HEK293 (cell line): ENCODE measurements around the gene SHISA6.

ENCODE experiments used
- CTCF ChIA-PET: fragments of 350-600 bp; formaldehyde crosslinking; extraction: SDS; loops from one replicate; lab custom pipeline; 2021; ENCODE audit warnings: antibody characterized with exemption; lab: Yijun Ruan, JAX
- POLR2A ChIA-PET: fragments of 300-600 bp; formaldehyde crosslinking; extraction: SDS; loops from one replicate; lab custom pipeline; 2020; ENCODE audit warnings: antibody characterized with exemption, inconsistent platforms; lab: Yijun Ruan, JAX
- H3K27ac ChIP-seq: fragments of 200-500 bp; sonication (Bioruptor generic); 2 replicates; pipeline ENCODE4 v1.5.1; 2014; ENCODE audit warnings: low read depth, low read length, control low read depth, inconsistent platforms; ENCODE audit errors: extremely low read depth
- H3K36me3 ChIP-seq, 2 experiments: fragments of 200-500 bp in 1 of 2; sonication (Bioruptor generic) in 1 of 2; 1 replicate in 1 of 2; 2 replicates in 1 of 2; pipeline ENCODE4 v1.5.1; 2014 to 2017; ENCODE audit warnings: inconsistent platforms in 2 of 2, low read length in 2 of 2; ENCODE audit not compliant: control insufficient read depth in 2 of 2, insufficient read depth in 1 of 2
- H3K4me1 ChIP-seq: fragments of 200-500 bp; sonication (Bioruptor generic); 2 replicates; pipeline ENCODE4 v1.5.1; 2014; ENCODE audit warnings: mild to moderate bottlenecking, low read length, inconsistent platforms; ENCODE audit not compliant: control insufficient read depth, insufficient read depth
- H3K4me3 ChIP-seq: 2 replicates; pipeline ENCODE4 v1.5.1; 2011; ENCODE audit warnings: low read depth, mild to moderate bottlenecking, control low read depth, low read length, moderate library complexity
- H3K9me3 ChIP-seq: fragments of 200-500 bp; sonication (Bioruptor generic); 2 replicates; pipeline ENCODE4 v1.5.1; 2014; ENCODE audit warnings: low read depth, low read length, inconsistent platforms; ENCODE audit not compliant: control insufficient read depth, insufficient read depth
- BCL11B ChIP-seq: fragments of 450-650 bp; formaldehyde crosslinking; IDR thresholded peaks from 2 replicates; pipeline ENCODE4 v1.5.1; 2016; ENCODE audit warnings: low read depth, missing biosample characterization, missing genetic modification characterization
- GLIS1 ChIP-seq: fragments of 450-650 bp; formaldehyde crosslinking; IDR thresholded peaks from 2 replicates; pipeline ENCODE4 v1.5.1; 2016; ENCODE audit warnings: missing biosample characterization, missing genetic modification characterization
- MEIS1 ChIP-seq: sonication (generic); formaldehyde crosslinking; IDR thresholded peaks from 2 replicates; pipeline ENCODE4 v1.8.1; 2022; ENCODE audit warnings: missing genetic modification reagents, mild to moderate bottlenecking, borderline replicate concordance
- MYNN ChIP-seq: fragments of 450-650 bp; formaldehyde crosslinking; IDR thresholded peaks from 2 replicates; pipeline ENCODE4 v1.5.1; 2016; ENCODE audit warnings: missing biosample characterization, missing genetic modification characterization, borderline replicate concordance
- ZBTB20 ChIP-seq: fragments of 450-650 bp; formaldehyde crosslinking; IDR thresholded peaks from 2 replicates; pipeline ENCODE4 v1.5.1; 2016; ENCODE audit warnings: missing biosample characterization, missing genetic modification characterization
- ZBTB8A ChIP-seq: fragments of 450-650 bp; formaldehyde crosslinking; IDR thresholded peaks from 2 replicates; pipeline ENCODE4 v1.5.1; 2016; ENCODE audit warnings: missing biosample characterization, missing genetic modification characterization
- ZEB2 ChIP-seq: fragments of 450-650 bp; formaldehyde crosslinking; IDR thresholded peaks from 2 replicates; pipeline ENCODE4 v1.5.1; 2016; ENCODE audit warnings: missing biosample characterization, missing genetic modification characterization
- ZFP41 ChIP-seq: fragments of 450-650 bp; formaldehyde crosslinking; IDR thresholded peaks from 2 replicates; pipeline ENCODE4 v1.5.1; 2016; ENCODE audit warnings: missing biosample characterization, missing genetic modification characterization, borderline replicate concordance
- ZNF112 ChIP-seq: fragments of 450-650 bp; formaldehyde crosslinking; IDR thresholded peaks from 2 replicates; pipeline ENCODE4 v1.5.0; 2017; ENCODE audit warnings: missing biosample characterization, missing genetic modification characterization
- ZNF18 ChIP-seq: fragments of 450-650 bp; formaldehyde crosslinking; IDR thresholded peaks from 2 replicates; pipeline ENCODE4 v1.5.1; 2016; ENCODE audit warnings: missing biosample characterization, missing genetic modification characterization
- ZNF211 ChIP-seq: fragments of 450-650 bp; formaldehyde crosslinking; IDR thresholded peaks from 2 replicates; pipeline ENCODE4 v1.5.1; 2016; ENCODE audit warnings: low read depth, missing biosample characterization, missing genetic modification characterization
- ZNF266 ChIP-seq: fragments of 450-650 bp; formaldehyde crosslinking; IDR thresholded peaks from 2 replicates; pipeline ENCODE4 v1.5.1; 2016; ENCODE audit warnings: missing biosample characterization, missing genetic modification characterization, low read depth
- ZNF292 ChIP-seq: fragments of 450-650 bp; formaldehyde crosslinking; IDR thresholded peaks from 2 replicates; pipeline ENCODE4 v1.5.1; 2016; ENCODE audit warnings: low read depth, missing biosample characterization, missing genetic modification characterization, borderline replicate concordance
- ZNF398 ChIP-seq: fragments of 450-650 bp; formaldehyde crosslinking; IDR thresholded peaks from 2 replicates; pipeline ENCODE4 v1.5.1; 2017; ENCODE audit warnings: missing biosample characterization, missing genetic modification characterization
- ZNF513 ChIP-seq: fragments of 450-650 bp; IDR thresholded peaks from 2 replicates; pipeline ENCODE4 v1.5.1; 2018; ENCODE audit warnings: missing biosample characterization, missing genetic modification characterization
- ZNF529 ChIP-seq: fragments of 450-650 bp; formaldehyde crosslinking; IDR thresholded peaks from 2 replicates; pipeline ENCODE4 v1.5.1; 2017; ENCODE audit warnings: missing genetic modification characterization, missing biosample characterization; ENCODE audit not compliant: insufficient replicate concordance
- ZNF555 ChIP-seq: fragments of 450-650 bp; formaldehyde crosslinking; conservative IDR thresholded peaks from 2 replicates; pipeline ENCODE4 v1.5.1; 2017; ENCODE audit warnings: missing biosample characterization, mild to moderate bottlenecking, missing genetic modification characterization, inconsistent platforms
- ZNF560 ChIP-seq: fragments of 450-650 bp; formaldehyde crosslinking; IDR thresholded peaks from 2 replicates; pipeline ENCODE4 v1.5.1; 2017; ENCODE audit warnings: missing biosample characterization, missing genetic modification characterization, borderline replicate concordance
- ZNF596 ChIP-seq: fragments of 450-650 bp; IDR thresholded peaks from 2 replicates; pipeline ENCODE4 v1.5.0; 2018; ENCODE audit warnings: missing biosample characterization, mild to moderate bottlenecking, missing genetic modification characterization, moderate library complexity
- ZNF777 ChIP-seq: fragments of 450-650 bp; formaldehyde crosslinking; IDR thresholded peaks from 2 replicates; pipeline ENCODE4 v1.5.1; 2017; ENCODE audit warnings: missing biosample characterization, missing genetic modification characterization, borderline replicate concordance
- ZSCAN18 ChIP-seq: fragments of 450-650 bp; formaldehyde crosslinking; IDR thresholded peaks from 2 replicates; pipeline ENCODE4 v1.5.1; 2016; ENCODE audit warnings: missing biosample characterization, missing genetic modification characterization
- TF ChIP-seq, protein P1 (sequence below): fragments of 450-650 bp; formaldehyde crosslinking; IDR thresholded peaks from 2 replicates; pipeline ENCODE4 v1.5.1; 2016; ENCODE audit warnings: missing biosample characterization, missing genetic modification characterization
- TF ChIP-seq, protein P2 (sequence below): fragments of 450-650 bp; formaldehyde crosslinking; IDR thresholded peaks from 2 replicates; pipeline ENCODE4 v1.5.1; 2017; ENCODE audit warnings: missing biosample characterization, missing genetic modification characterization

Gene SHISA6

GRCh38 chr17:11298401-11298800 lies 57.4 kb downstream of the SHISA6 start (continued):
- no peak for TF ChIP-seq ZNF398 (tag by site-specific recombination)
- no peak for TF ChIP-seq ZNF112 (tag by site-specific recombination)
- TF ChIP-seq ZNF266 = no peak

GRCh38 chr17:11300201-11300600 lies 59.2 kb downstream of the SHISA6 start:
- TF ChIP-seq BCL11B (no peak), ZNF596 (tag by site-specific recombination) (no peak), ZNF560 (tag by site-specific recombination) (no peak), ZBTB8A (tag by site-specific recombination) (no peak), MYNN (tag by site-specific recombination) (no peak), MEIS1 (no peak), ZNF777 (tag by site-specific recombination) (no peak)
- TF ChIP-seq, protein P1, sequence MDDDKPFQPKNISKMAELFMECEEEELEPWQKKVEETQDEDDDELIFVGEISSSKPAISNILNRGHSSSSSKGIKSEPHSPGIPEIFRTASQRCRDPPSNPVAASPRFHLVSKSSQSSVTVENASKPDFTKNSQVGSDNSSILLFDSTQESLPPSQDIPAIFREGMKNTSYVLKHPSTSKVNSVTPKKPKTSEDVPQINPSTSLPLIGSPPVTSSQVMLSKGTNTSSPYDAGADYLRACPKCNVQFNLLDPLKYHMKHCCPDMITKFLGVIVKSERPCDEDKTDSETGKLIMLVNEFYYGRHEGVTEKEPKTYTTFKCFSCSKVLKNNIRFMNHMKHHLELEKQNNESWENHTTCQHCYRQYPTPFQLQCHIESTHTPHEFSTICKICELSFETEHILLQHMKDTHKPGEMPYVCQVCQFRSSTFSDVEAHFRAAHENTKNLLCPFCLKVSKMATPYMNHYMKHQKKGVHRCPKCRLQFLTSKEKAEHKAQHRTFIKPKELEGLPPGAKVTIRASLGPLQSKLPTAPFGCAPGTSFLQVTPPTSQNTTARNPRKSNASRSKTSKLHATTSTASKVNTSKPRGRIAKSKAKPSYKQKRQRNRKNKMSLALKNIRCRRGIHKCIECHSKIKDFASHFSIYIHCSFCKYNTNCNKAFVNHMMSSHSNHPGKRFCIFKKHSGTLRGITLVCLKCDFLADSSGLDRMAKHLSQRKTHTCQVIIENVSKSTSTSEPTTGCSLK (tag by site-specific recombination) = no peak
- POLR2A ChIA-PET = no interaction called here

DNA sequence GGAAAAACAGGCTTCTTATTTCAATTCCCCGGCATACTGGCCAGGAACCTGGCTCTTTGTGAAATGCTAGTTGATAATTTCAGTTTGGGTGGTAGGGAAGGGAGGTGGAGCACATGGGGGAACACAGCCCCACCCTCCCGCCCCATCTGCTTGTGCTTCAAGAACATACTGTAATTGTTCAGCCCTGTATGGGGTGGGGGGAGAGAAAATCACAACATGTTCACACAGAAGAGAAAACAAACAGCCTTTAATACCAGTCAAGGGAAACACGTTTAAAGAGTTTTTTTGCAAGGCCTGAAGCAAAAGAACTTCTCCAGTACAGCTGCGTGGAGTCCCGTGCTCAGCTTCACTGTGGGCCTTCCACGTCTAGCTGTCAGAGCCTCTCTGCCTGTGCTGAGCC lies 59.7 kb downstream of the SHISA6 start:
- Histone ChIP-seq H3K36me3 (no peaks in the 10 kb centered on the region), H3K4me1 (no peaks in the 10 kb centered on the region), H3K4me3 (no peak overlapping the region), H3K27ac (no peak overlapping the region), H3K9me3 (no peaks in the 10 kb centered on the region)
- TF ChIP-seq ZNF513 (tag by site-specific recombination) = no peak
- TF ChIP-seq, protein P2, sequence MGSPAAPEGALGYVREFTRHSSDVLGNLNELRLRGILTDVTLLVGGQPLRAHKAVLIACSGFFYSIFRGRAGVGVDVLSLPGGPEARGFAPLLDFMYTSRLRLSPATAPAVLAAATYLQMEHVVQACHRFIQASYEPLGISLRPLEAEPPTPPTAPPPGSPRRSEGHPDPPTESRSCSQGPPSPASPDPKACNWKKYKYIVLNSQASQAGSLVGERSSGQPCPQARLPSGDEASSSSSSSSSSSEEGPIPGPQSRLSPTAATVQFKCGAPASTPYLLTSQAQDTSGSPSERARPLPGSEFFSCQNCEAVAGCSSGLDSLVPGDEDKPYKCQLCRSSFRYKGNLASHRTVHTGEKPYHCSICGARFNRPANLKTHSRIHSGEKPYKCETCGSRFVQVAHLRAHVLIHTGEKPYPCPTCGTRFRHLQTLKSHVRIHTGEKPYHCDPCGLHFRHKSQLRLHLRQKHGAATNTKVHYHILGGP (tag by site-specific recombination) = no peak
- TF ChIP-seq ZNF211 (tag by site-specific recombination) = no peak
- no peak for TF ChIP-seq ZFP41 (tag by site-specific recombination)
- no peak for TF ChIP-seq ZNF18
- no peak for TF ChIP-seq ZBTB20 (tag by site-specific recombination)
- no peak for TF ChIP-seq GLIS1 (tag by site-specific recombination)
- no peak for TF ChIP-seq ZNF292
- no peak for TF ChIP-seq ZEB2 (tag by site-specific recombination)
- no peak for TF ChIP-seq ZSCAN18 (tag by site-specific recombination)
- TF ChIP-seq ZNF555 (tag by site-specific recombination) = no peak
- no peak for TF ChIP-seq ZNF529 (tag by site-specific recombination)
- ChIA-PET POLR2A (no interaction called here), CTCF (interaction anchor here (0.6 kb wide), 1 partner anchor 104 kb away, joined by 3 read pairs; no protein-coding TSS in a partner anchor)

More at GRCh38 chr17:11300201-11300600, 59.2 kb downstream of the SHISA6 start:
- H3K4me3 ChIP-seq = no peak overlapping the region
- H3K27ac ChIP-seq = no peak overlapping the region
- CTCF ChIA-PET = no interaction called here
- H3K36me3 ChIP-seq = no peaks in the 10 kb centered on the region
- no peaks in the 10 kb centered on the region for H3K4me1 ChIP-seq
- no peaks in the 10 kb centered on the region for H3K9me3 ChIP-seq
